ENCODE data around the gene NAV2. TPM values are rescaled to one million over a fixed set of nuclear protein-coding genes. Genes with fewer than 3 reads are reported as not detected.
"Not testable (repeated sequence)": the region's sequence is repeated elsewhere in the genome, so short reads cannot be mapped to it uniquely, and the experiment has no call there.

The NAV2 gene
- total RNA-seq, 1 donor from 2014 or later = not detected

DNA sequence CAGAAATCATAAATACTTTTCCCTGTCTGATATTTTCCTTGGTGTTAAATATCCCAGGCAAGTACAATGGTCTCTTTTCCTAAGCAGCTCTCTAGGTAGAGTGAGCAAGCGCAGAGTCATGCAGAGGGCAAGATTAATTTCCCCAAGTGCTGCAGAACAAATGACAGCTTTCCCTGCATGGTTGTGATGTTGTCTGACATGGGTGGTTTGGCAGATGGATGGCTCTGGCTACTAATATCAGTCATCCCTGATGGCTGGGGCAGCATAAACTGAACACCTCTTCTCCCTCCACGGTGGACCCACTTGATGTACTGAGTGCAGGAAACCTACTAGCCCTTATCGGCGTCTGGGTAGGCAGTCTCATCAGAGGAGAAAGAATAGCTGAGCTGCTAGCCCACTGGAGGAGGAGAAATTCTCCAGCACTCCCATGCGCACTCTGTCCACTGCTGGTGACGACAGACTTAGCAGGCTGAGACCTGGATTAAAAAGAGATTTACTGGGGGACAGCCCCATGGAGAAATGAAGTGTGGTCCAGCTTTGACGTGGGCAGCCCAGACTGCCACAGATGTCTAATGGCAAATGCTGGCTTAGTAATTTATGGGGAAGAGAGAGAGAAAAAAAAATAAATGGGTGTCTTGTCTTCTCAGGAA lies 244.8 kb downstream of the NAV2 start:
- H3K4me3 Mint-ChIP-seq = no peak overlapping the region
- no peak overlapping the region for H3K27ac Mint-ChIP-seq

GRCh38 chr11:19958204-19958603 lies 245.6 kb downstream of the NAV2 start:
- no peak for DNase-seq
- no peak overlapping the region for H3K4me3 Mint-ChIP-seq
- H3K27ac Mint-ChIP-seq = no peak overlapping the region
- no peaks in the 10 kb centered on the region for H3K36me3 Mint-ChIP-seq (ENCODE audit: low read depth)
- intact Hi-C loops (cut with micrococcal nuclease) = loop anchor here (10.0 kb wide), 1 partner anchor 397 kb away; no protein-coding TSS in a partner anchor
- H3K9me3 Mint-ChIP-seq = no peaks in the 10 kb centered on the region
- H3K27me3 Mint-ChIP-seq = peaks cover 8% of the 10 kb centered on the region
- no peaks in the 10 kb centered on the region for H3K4me1 Mint-ChIP-seq

More for the DNA sequence above, 244.8 kb downstream of the NAV2 start:
- intact Hi-C loops (cut with micrococcal nuclease) = loop anchor here (10.0 kb wide), 1 partner anchor 397 kb away; no protein-coding TSS in a partner anchor
- no peaks in the 10 kb centered on the region for H3K36me3 Mint-ChIP-seq (ENCODE audit: low read depth)
- H3K9me3 Mint-ChIP-seq = no peaks in the 10 kb centered on the region
- peaks cover 13% of the 10 kb centered on the region for H3K27me3 Mint-ChIP-seq
- H3K4me1 Mint-ChIP-seq = no peaks in the 10 kb centered on the region
- no peak for DNase-seq

DNA sequence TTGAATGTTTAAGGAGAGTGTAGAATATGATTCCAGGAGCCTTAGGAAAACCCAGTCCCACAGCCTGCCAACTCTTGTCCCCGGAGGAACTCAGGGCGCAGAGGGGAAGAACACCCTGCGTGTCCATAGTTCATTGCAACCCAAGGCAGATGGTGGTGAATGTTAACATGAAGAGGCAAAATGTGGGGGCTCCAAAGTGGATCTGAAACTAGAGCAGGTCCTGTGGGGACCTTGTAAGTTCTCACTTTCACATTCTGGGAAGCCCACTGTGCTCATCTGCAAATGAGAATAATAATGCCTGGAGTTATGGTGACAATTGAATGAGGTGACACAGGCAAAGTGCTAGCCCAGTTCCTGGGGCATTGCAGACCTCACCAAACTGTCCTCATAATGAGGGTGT lies 246.6 kb downstream of the NAV2 start:
- H3K36me3 Mint-ChIP-seq (ENCODE audit: low read depth) = no peaks in the 10 kb centered on the region
- H3K9me3 Mint-ChIP-seq = no peaks in the 10 kb centered on the region
- peaks cover 2% of the 10 kb centered on the region for H3K27me3 Mint-ChIP-seq
- no peak for DNase-seq
- H3K4me3 Mint-ChIP-seq = no peak overlapping the region
- no peaks in the 10 kb centered on the region for H3K4me1 Mint-ChIP-seq
- intact Hi-C loops (cut with micrococcal nuclease) = loop anchor here (10.0 kb wide), 1 partner anchor 396 kb away; no protein-coding TSS in a partner anchor
- H3K27ac Mint-ChIP-seq = no peak overlapping the region

DNA sequence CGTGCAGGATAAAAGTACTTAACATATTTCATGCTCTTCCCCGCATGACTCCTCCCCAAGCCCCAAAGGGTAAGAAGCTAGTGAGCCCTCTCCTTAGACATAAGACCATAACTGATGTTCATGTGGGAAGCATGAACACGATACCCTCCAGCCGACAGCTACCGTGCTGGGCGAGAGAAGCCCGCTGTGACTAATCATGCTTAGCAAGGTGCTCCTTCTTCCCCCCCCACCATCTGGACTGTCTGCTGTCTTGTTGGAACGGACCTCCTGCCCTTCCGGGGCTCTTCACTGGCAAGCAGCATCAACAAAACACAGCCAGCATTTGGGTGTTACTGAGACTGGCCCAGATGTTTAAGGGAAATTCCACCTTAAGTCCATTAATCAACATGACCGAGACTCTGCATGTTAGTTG lies 247.0 kb downstream of the NAV2 start:
- no peak for DNase-seq
- Mint-ChIP-seq H3K27ac (no peak overlapping the region), H3K4me3 (no peak overlapping the region), H3K9me3 (no peaks in the 10 kb centered on the region), H3K4me1 (no peaks in the 10 kb centered on the region), H3K27me3 (peaks cover under 1% of the 10 kb centered on the region), H3K36me3 (ENCODE audit: low read depth) (no peaks in the 10 kb centered on the region)
- intact Hi-C loops (cut with micrococcal nuclease) = loop anchor here (10.0 kb wide), 1 partner anchor 395 kb away; no protein-coding TSS in a partner anchor

GRCh38 chr11:19960410-19960809 lies 247.8 kb downstream of the NAV2 start:
- intact Hi-C loops (cut with micrococcal nuclease); H3K4me3 Mint-ChIP-seq; H3K36me3 Mint-ChIP-seq (ENCODE audit: low read depth); H3K27me3 Mint-ChIP-seq; H3K27ac Mint-ChIP-seq; H3K4me1 Mint-ChIP-seq; DNase-seq; H3K9me3 Mint-ChIP-seq: not testable (repeated sequence)

GRCh38 chr11:19961225-19961624 lies 248.6 kb downstream of the NAV2 start:
- DNase-seq = no peak
- Mint-ChIP-seq H3K4me3 (no peak overlapping the region), H3K27ac (no peak overlapping the region), H3K4me1 (no peaks in the 10 kb centered on the region), H3K36me3 (ENCODE audit: low read depth) (no peaks in the 10 kb centered on the region), H3K9me3 (no peaks in the 10 kb centered on the region), H3K27me3 (peaks cover under 1% of the 10 kb centered on the region)
- intact Hi-C loops (cut with micrococcal nuclease) = no loop called here

DNA sequence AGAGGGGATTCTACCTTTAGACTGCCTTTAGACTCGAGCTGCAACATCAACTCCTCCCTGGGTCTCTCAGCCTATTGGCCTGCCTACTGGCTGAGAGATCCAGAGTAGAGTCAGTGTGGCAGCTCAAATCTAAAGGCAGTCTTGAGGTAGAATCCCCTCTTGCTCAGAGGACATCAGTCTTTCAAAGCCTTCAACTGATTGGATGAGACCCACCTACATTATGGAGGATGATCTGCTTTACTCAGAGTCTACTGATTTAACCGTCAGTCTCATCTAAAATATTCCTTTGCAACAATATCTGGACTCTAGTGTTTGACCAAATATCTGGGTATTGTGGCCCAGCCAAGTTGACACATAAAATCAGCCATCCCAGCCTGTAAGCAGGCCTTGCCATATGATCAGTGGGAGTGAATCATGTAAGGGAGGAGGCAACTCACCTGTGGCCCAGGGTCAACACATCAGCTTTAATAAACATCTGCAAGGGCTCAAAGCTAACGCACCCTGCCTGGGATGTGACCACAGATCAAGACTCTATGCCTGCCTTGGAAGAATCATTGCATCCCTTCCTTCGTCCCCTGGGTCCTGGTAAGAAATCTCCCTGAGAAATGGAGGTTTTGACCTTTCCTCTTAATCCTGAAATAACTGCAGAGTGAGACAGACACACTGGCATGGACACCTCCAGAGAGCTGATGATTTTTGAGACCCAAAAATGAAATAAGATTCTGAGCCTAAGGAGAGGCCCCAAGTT lies 249.6 kb downstream of the NAV2 start:
- Mint-ChIP-seq H3K4me1 (no peaks in the 10 kb centered on the region), H3K27me3 (peaks cover 4% of the 10 kb centered on the region), H3K4me3 (no peak overlapping the region), H3K27ac (no peak overlapping the region), H3K9me3 (no peaks in the 10 kb centered on the region), H3K36me3 (ENCODE audit: low read depth) (no peaks in the 10 kb centered on the region)
- DNase-seq = no peak
- intact Hi-C loops (cut with micrococcal nuclease) = no loop called here

DNA sequence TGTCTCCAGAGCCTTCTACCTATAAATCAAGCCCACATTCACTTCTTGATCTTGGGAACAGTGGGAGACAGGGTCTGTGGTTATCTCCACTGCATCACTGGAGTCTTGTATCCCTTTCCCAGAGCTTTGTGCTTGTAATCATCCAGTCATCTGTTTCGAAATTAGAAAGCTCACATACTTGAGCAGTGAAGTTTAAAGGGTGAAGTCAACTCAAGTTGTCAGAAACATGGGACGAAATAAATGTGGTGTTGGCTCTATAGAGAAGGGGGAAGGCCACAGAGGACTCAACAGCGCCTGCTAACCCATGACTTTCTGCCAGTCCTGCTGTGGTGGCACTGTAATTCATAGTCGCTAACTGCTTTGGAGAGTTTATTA lies 250.2 kb downstream of the NAV2 start:
- H3K9me3 Mint-ChIP-seq = no peaks in the 10 kb centered on the region
- DNase-seq = no peak
- H3K27ac Mint-ChIP-seq = no peak overlapping the region
- peaks cover 4% of the 10 kb centered on the region for H3K27me3 Mint-ChIP-seq
- no peaks in the 10 kb centered on the region for H3K4me1 Mint-ChIP-seq
- H3K36me3 Mint-ChIP-seq (ENCODE audit: low read depth) = no peaks in the 10 kb centered on the region
- intact Hi-C loops (cut with micrococcal nuclease) = no loop called here
- no peak overlapping the region for H3K4me3 Mint-ChIP-seq

GRCh38 chr11:19963697-19964387 lies 251.2 kb downstream of the NAV2 start:
- Mint-ChIP-seq H3K4me3 (no peak overlapping the region), H3K36me3 (ENCODE audit: low read depth) (no peaks in the 10 kb centered on the region), H3K9me3 (no peaks in the 10 kb centered on the region), H3K27ac (no peak overlapping the region), H3K27me3 (peaks cover 4% of the 10 kb centered on the region), H3K4me1 (no peaks in the 10 kb centered on the region)
- no peak for DNase-seq
- intact Hi-C loops (cut with micrococcal nuclease) = no loop called here

GRCh38 chr11:19966441-19966840 lies 253.8 kb downstream of the NAV2 start:
- Mint-ChIP-seq H3K36me3 (ENCODE audit: low read depth) (no peaks in the 10 kb centered on the region), H3K4me3 (no peak overlapping the region), H3K4me1 (no peaks in the 10 kb centered on the region), H3K27ac (no peak overlapping the region), H3K9me3 (no peaks in the 10 kb centered on the region), H3K27me3 (peaks cover 4% of the 10 kb centered on the region)
- intact Hi-C loops (cut with micrococcal nuclease) = no loop called here
- no peak for DNase-seq

DNA sequence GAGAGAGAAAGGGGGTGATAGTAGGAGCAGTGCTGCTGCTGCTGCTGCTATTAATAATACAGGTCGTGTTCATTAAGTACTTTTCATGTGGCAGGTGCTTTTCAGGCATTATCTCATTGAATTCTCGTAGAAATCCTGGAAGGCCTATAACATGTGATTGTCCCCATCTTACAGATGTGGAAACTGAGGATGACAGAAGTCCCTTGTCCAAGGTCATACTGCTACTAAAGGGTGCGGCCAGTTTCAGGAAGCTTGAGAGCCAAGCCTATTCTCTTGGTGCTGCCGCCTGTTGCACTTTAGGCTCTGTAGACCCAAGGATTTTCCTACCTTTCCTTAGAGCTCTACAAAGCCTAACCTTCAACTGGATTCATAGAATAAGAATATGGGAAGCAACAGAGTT lies 254.3 kb downstream of the NAV2 start:
- intact Hi-C loops (cut with micrococcal nuclease) = no loop called here
- no peak overlapping the region for H3K4me3 Mint-ChIP-seq
- no peak overlapping the region for H3K27ac Mint-ChIP-seq
- H3K36me3 Mint-ChIP-seq (ENCODE audit: low read depth) = no peaks in the 10 kb centered on the region
- DNase-seq = no peak
- no peaks in the 10 kb centered on the region for H3K4me1 Mint-ChIP-seq
- peaks cover 4% of the 10 kb centered on the region for H3K27me3 Mint-ChIP-seq
- no peaks in the 10 kb centered on the region for H3K9me3 Mint-ChIP-seq

GRCh38 chr11:19967787-19968186 lies 255.2 kb downstream of the NAV2 start:
- Mint-ChIP-seq H3K27ac (no peak overlapping the region), H3K36me3 (ENCODE audit: low read depth) (no peaks in the 10 kb centered on the region), H3K27me3 (peaks cover 4% of the 10 kb centered on the region), H3K4me1 (no peaks in the 10 kb centered on the region), H3K4me3 (no peak overlapping the region), H3K9me3 (no peaks in the 10 kb centered on the region)
- intact Hi-C loops (cut with micrococcal nuclease) = no loop called here
- no peak for DNase-seq

- Mint-ChIP-seq H3K9me3 (no peaks in the 10 kb centered on the region), H3K4me3 (no peak overlapping the region), H3K27ac (no peak overlapping the region), H3K36me3 (ENCODE audit: low read depth) (no peaks in the 10 kb centered on the region), H3K4me1 (no peaks in the 10 kb centered on the region), H3K27me3 (peaks cover 4% of the 10 kb centered on the region)
- DNase-seq = no peak
- intact Hi-C loops (cut with micrococcal nuclease) = no loop called here
Measured at GRCh38 chr11:19968860-19969259, 256.2 kb downstream of the NAV2 start.

GRCh38 chr11:19970944-19971343 lies 258.3 kb downstream of the NAV2 start:
- Mint-ChIP-seq H3K4me3 (no peak overlapping the region), H3K4me1 (no peaks in the 10 kb centered on the region), H3K27ac (no peak overlapping the region), H3K36me3 (ENCODE audit: low read depth) (no peaks in the 10 kb centered on the region), H3K27me3 (peaks cover 6% of the 10 kb centered on the region), H3K9me3 (no peaks in the 10 kb centered on the region)
- DNase-seq = no peak
- intact Hi-C loops (cut with micrococcal nuclease) = no loop called here

All from activated CD4-positive, alpha-beta T cell treated with anti-CD3 and anti-CD28 coated beads, Interleukin-2, amount 10 ng/mL, durations not matched to agents 24 days and 14 days (primary cell).